ENCODE results near the gene ZDHHC14.

ZDHHC14 gene

GRCh38 chr6:157511682-157512381 lies 130.8 kb downstream of the ZDHHC14 start:
- no peaks in the 10 kb centered on the region for H3K36me3 ChIP-seq
- no peak overlapping the region for H3K27ac ChIP-seq
- peaks cover 0 to 7% (median 0%) of the 10 kb centered on the region in 4 donors for H3K4me1 ChIP-seq
- H3K9me3 ChIP-seq, result no peaks in the 10 kb centered on the region
- H3K27me3 ChIP-seq, result no peaks in the 10 kb centered on the region
- intact Hi-C loops (cut with DNase I; ENCODE audit: low total_unique reads), result no loop called here
- DNase-seq, result no peak
- TF ChIP-seq, protein P1, sequence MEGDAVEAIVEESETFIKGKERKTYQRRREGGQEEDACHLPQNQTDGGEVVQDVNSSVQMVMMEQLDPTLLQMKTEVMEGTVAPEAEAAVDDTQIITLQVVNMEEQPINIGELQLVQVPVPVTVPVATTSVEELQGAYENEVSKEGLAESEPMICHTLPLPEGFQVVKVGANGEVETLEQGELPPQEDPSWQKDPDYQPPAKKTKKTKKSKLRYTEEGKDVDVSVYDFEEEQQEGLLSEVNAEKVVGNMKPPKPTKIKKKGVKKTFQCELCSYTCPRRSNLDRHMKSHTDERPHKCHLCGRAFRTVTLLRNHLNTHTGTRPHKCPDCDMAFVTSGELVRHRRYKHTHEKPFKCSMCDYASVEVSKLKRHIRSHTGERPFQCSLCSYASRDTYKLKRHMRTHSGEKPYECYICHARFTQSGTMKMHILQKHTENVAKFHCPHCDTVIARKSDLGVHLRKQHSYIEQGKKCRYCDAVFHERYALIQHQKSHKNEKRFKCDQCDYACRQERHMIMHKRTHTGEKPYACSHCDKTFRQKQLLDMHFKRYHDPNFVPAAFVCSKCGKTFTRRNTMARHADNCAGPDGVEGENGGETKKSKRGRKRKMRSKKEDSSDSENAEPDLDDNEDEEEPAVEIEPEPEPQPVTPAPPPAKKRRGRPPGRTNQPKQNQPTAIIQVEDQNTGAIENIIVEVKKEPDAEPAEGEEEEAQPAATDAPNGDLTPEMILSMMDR (IDR thresholded peaks at IDR 0.05), result no peak
- no peak overlapping the region for H3K4me3 ChIP-seq

DNA sequence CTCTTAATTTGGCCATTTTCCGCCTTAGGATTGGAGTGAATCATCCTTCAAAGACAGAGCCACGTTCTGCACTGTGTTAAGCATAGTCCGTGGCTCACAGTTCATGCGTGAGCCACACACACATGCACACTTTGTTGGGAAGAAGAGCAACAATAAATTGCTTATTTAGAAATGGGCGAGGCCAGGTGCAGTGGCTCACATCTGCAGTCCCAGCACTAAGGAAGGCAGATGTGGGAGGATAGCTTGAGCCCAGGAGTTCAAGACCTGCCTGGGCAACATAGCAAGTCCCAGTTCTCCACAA lies 131.3 kb downstream of the ZDHHC14 start:
- no peaks in the 10 kb centered on the region for H3K27me3 ChIP-seq
- no peaks in the 10 kb centered on the region for H3K9me3 ChIP-seq
- H3K4me1 ChIP-seq, result peaks cover 0 to 7% (median 0%) of the 10 kb centered on the region in 4 donors
- no peak overlapping the region for H3K27ac ChIP-seq
- DNase-seq, result no peak
- H3K4me3 ChIP-seq, result no peak overlapping the region
- intact Hi-C loops (cut with DNase I; ENCODE audit: low total_unique reads), result no loop called here
- TF ChIP-seq, protein P1 (IDR thresholded peaks at IDR 0.05), result no peak
- no peaks in the 10 kb centered on the region for H3K36me3 ChIP-seq

- TF ChIP-seq, protein P1 (IDR thresholded peaks at IDR 0.05), result no peak
- peaks cover 0 to 7% (median 0%) of the 10 kb centered on the region in 4 donors for H3K4me1 ChIP-seq
- intact Hi-C loops (cut with DNase I; ENCODE audit: low total_unique reads), result no loop called here
- no peaks in the 10 kb centered on the region for H3K27me3 ChIP-seq
- H3K36me3 ChIP-seq, result no peaks in the 10 kb centered on the region
- no peak for DNase-seq
- H3K27ac ChIP-seq, result no peak overlapping the region
- H3K9me3 ChIP-seq, result no peaks in the 10 kb centered on the region
- H3K4me3 ChIP-seq, result no peak overlapping the region
Observed at GRCh38 chr6:157513004-157513603, 132.1 kb downstream of the ZDHHC14 start.

GRCh38 chr6:157513619-157514485 lies 132.9 kb downstream of the ZDHHC14 start:
- Histone ChIP-seq H3K36me3 (no peaks in the 10 kb centered on the region), H3K9me3 (no peaks in the 10 kb centered on the region), H3K27ac (no peak overlapping the region), H3K4me1 (peaks cover 0 to 7% (median 0%) of the 10 kb centered on the region in 4 donors), H3K4me3 (no peak overlapping the region), H3K27me3 (no peaks in the 10 kb centered on the region)
- DNase-seq, result no peak
- intact Hi-C loops (cut with DNase I; ENCODE audit: low total_unique reads), result no loop called here
- TF ChIP-seq, protein P1 (IDR thresholded peaks at IDR 0.05), result no peak

- Histone ChIP-seq H3K27ac (no peak overlapping the region), H3K36me3 (no peaks in the 10 kb centered on the region), H3K27me3 (no peaks in the 10 kb centered on the region), H3K4me3 (no peak overlapping the region), H3K9me3 (no peaks in the 10 kb centered on the region), H3K4me1 (peaks cover 0 to 7% (median 0%) of the 10 kb centered on the region in 4 donors)
- TF ChIP-seq, protein P1 (IDR thresholded peaks at IDR 0.05), result no peak
- intact Hi-C loops (cut with DNase I; ENCODE audit: low total_unique reads), result no loop called here
- DNase-seq, result peak in 1 of 2 donors; percentile 49
Observed at GRCh38 chr6:157514659-157515496, 133.9 kb downstream of the ZDHHC14 start.

All from tibial artery (tissue), 4 donors.